Stimulated activated naive CD8-positive, alpha-beta T cell treated with anti-CD3 and anti-CD28 coated beads, Interleukin-15, Interleukin-2, amounts not matched to agents 100 U/mL and 50 U/mL, for 24 hours (primary cell): ENCODE data around the gene SCEL.
"Not testable (repeated sequence)": the region's sequence is repeated elsewhere in the genome, so short reads cannot be mapped to it uniquely, and the experiment has no call there.

Experiments used
- ATAC-seq: fragments of 150-1000 bp; cut with Tn5 transposase; one replicate; pipeline ENCODE4 v1.10.0; 2021
- DNase-seq: peaks from one replicate; pipeline ENCODE4 v3.0.0; 2021

SCEL gene

DNA sequence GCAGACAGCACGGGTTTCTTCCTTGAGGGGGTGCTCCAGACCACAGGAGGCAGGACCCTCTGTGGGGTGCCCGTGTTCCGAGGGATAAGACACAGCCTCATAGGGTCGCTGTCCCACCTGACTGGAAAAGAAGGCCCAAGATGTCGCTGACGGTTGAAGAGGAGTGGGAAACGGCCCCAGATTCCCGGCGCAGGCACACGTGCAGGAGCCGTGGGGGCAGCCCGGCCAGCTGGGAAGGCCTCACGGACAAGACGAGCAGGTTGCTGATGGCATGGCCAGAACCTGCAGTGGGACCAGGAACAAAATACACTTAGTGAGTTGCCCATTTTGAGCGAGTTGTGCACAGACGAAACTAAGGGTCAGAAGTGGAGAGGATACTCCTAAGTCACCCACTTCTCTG is 126.8 kb downstream of the SCEL start:
- not testable (repeated sequence) for ATAC-seq, DNase-seq

DNA sequence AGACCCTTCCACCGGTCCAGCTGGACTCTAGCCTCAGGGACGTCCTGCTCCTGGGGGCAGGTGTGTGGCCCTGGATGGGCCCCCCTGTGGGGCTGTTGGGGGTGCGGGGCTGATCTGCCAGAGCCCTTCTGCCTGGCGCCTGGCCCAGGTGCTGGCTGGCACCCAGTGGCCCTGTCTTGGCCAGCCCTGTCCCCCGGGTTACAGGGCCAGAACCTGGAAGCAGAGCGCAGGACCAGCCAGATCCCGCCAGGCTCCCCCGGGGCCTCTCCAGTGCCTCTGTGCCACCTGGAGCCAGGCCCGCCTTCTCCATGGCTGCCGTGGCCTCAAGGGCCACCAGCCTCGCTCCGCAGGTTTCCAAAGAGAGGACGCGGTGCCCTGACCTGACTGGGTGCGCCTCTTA is 127.3 kb downstream of the SCEL start:
- DNase-seq, ATAC-seq: not testable (repeated sequence)

DNA sequence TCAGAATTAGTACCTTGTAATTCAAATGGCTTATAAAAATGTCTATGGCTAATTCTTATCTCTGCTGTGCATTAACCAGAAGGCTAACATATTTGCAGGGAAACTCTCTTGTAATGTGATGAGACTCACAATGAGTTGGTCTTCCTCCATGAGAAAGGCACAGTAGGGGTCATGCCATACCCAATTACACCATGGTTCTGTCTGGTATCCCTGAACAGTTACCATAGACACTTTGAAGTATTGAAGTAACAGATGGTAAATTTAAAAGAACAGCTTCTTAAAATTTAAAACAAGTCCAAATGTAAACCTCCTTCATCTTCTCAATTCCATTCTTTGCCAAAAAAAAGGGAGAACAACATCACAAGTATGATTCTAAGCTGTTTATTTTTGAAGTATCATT is 139.3 kb downstream of the SCEL start:
- DNase-seq (no peak), ATAC-seq (no peak)

DNA sequence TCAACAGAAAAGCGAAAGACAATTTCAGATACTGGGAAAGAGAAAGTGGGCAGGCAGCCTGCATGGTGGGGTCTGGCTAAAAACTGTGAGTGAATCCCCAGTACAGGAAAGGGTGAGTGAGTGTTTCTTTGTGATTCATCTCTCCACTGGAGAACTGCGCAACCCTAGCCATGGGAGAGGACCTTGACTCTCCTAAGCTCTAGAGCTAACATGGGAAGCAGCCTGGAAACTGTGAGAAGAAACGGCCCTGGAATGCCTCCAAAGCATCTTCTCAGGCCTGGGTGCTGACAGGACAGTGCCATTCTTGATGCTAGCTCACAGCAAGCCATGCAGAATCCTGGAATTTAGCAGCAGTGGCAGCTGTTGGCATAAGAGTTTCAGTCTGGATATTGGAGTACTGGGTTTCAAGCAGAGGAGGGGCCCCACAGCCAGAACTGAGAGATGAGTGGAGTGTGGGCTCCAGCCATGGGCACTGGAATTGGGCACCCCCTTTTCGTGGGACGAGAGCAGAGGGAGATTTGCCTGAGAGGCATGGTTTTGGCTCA is 143.3 kb downstream of the SCEL start:
- ATAC-seq (no peak), DNase-seq (no peak)

DNA sequence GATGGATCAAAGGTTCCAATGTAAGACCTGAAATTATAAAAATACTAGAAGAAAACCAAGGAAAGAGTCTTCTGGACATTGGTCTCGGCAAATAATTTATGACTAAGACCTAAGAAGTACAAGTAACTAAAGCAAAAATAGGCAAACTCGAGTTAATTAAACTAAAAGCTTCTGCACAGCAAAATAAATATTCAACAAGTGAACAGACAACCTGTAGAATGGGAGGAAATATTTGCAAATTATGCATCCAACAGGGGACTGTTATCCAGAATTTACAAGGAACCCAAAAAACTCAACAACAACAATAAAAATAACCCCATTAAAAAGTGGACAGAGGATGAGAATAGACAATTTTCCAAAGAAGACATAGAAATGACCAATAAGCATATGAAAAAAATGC is 152.3 kb downstream of the SCEL start:
- DNase-seq: no peak
- no peak for ATAC-seq

DNA sequence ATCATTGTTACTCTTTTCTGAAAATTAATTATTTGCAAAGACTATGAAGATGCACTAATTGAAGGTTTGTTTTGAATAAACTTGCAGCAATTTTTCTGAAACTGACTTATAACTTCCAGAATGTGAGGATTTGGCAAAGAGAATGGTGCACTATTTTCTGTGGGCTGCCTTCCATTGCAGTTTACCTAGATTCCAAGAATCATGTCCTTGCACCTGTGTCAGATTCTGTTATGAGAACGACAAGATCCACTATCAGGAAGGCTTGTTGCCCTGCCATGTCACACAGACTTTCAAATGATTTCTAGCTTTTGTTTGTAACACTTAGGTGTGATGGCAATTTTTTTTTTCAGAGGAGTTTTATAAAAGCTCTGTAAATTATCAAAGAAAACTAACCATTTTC is 156.4 kb downstream of the SCEL start:
- no peak for ATAC-seq
- DNase-seq: no peak

DNA sequence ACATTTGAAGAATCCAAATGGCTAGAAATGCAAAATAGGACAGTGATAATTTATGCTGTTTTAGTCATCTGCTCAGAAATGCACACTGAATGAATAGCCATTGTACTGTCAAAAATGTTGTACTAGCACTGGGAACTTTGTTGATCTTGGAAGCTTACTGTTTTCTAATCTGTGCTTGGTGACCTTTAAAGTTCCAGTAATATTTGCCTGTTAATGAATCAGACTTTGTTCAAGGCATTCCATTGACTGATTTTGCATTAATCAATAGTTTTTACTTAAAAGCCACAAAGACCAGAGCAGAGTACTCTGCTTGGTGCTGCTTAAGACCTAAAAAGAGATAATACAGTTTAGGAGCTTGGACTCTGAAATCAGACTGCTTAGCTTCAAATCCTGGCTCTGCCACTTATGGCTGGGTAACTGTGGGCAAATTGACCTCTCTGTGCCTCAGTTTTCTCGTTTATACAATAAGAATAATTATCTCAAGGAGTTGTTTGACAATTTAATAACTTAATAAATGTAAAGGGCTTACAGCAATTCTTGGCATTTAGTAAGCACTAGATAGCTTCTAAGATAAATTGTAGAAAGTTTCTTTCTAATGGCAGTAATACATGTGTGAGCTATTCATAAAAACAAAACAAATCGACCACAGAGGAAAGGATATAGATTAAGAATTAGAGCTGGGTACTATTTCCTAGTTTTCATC is 157.4 kb downstream of the SCEL start:
- DNase-seq (no peak), ATAC-seq (no peak)

DNA sequence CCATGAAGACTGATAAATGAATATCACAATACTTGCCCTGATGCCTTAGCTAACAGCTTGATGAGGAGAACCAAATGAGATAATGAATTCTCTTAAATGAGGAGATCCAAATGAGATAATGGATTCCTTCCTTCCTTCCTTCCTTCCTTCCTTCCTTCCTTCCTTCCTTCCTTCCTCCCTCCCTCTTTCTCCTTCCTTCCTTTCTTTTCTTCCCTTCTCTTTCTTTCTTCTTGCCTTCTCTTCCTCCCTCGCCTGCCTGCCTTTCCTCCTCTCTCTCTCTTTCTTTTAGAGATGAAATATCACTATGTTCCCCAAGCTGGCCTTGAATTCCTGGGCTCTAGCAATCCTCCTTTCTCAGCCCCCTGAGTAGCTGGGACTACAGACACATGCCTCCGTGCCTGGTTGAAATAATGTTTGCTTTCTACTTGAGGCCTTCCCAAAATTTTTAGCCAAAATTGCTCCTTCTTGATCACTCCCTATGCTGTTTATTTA is 158.0 kb downstream of the SCEL start:
- DNase-seq (no peak), ATAC-seq (no peak)
